GM23338 (cell line): ENCODE data around the gene CWC22. TPM values are rescaled to one million over a fixed set of nuclear protein-coding genes. Genes with fewer than 3 reads are reported as not detected.

Source experiments
- ATAC-seq: fragments of 200-7000 bp; cut with Tn5 transposase; 3 replicates; pipeline ENCODE4 v1.9.1; 2020
- DNase-seq: peaks from one replicate; pipeline ENCODE4 v3.0.0-alpha.2; 2015; ENCODE audit warnings: low spot score
- H2AFZ ChIP-seq: fragments of 200-600 bp; sonication (generic); 2 replicates; pipeline ENCODE4 v1.8.0; 2016; ENCODE audit warnings: antibody characterized with exemption, mild to moderate bottlenecking, moderate library complexity
- H3F3A ChIP-seq: fragments of 200-600 bp; sonication (generic); replicated peaks from 2 replicates; pipeline ENCODE4 v1.8.0; 2017; ENCODE audit warnings: antibody characterized with exemption, mixed run types, low read depth
- H3K27ac ChIP-seq: fragments of 200-600 bp; sonication (generic); 2 replicates; pipeline ENCODE4 v1.6.1; 2016; ENCODE audit warnings: low read depth
- H3K27me3 ChIP-seq: fragments of 200-600 bp; sonication (generic); 2 replicates; pipeline ENCODE4 v1.8.0; 2016; ENCODE audit warnings: mild to moderate bottlenecking, mixed run types, moderate library complexity; ENCODE audit not compliant: insufficient read depth
- H3K36me3 ChIP-seq: fragments of 200-600 bp; sonication (generic); 2 replicates; pipeline ENCODE4 v1.8.0; 2016; ENCODE audit warnings: mild to moderate bottlenecking; ENCODE audit not compliant: insufficient read depth
- H3K4me1 ChIP-seq: fragments of 200-600 bp; sonication (generic); 2 replicates; pipeline ENCODE4 v1.8.0; 2016; ENCODE audit warnings: mild to moderate bottlenecking, moderate library complexity; ENCODE audit not compliant: insufficient read depth
- H3K4me2 ChIP-seq: fragments of 200-600 bp; sonication (generic); 2 replicates; pipeline ENCODE4 v1.7.1; 2017; ENCODE audit warnings: mixed run types
- H3K4me3 ChIP-seq: fragments of 200-600 bp; sonication (generic); 2 replicates; pipeline ENCODE4 v1.6.1; 2016; ENCODE audit warnings: mixed run types
- H3K79me2 ChIP-seq: fragments of 200-600 bp; sonication (generic); replicated peaks from 2 replicates; pipeline ENCODE4 v1.8.0; 2017; ENCODE audit warnings: mild to moderate bottlenecking; ENCODE audit not compliant: insufficient read depth
- H3K9me2 ChIP-seq: fragments of 200-600 bp; sonication (generic); 2 replicates; pipeline ENCODE4 v1.8.0; 2017; ENCODE audit not compliant: insufficient read depth
- H4K20me1 ChIP-seq: fragments of 200-600 bp; sonication (generic); replicated peaks from 2 replicates; pipeline ENCODE4 v1.8.0; 2017; ENCODE audit warnings: mild to moderate bottlenecking; ENCODE audit not compliant: insufficient read depth
- H3K27ac Mint-ChIP-seq: 2 replicates; pipeline ENCODE4 v1.8.0; 2020; ENCODE audit warnings: inconsistent platforms, mild to moderate bottlenecking, moderate library complexity, mixed read lengths
- H3K27me3 Mint-ChIP-seq: 3 replicates; pipeline ENCODE4 v1.8.0; 2022; ENCODE audit warnings: low read depth, mild to moderate bottlenecking, moderate library complexity, mixed read lengths, inconsistent platforms; ENCODE audit not compliant: insufficient read depth, poor library complexity
- H3K36me3 Mint-ChIP-seq: 3 replicates; pipeline ENCODE4 v1.8.0; 2021; ENCODE audit warnings: low read depth, mild to moderate bottlenecking, inconsistent platforms, moderate library complexity, mixed read lengths
- H3K4me1 Mint-ChIP-seq: 3 replicates; pipeline ENCODE4 v1.8.0; 2020; ENCODE audit warnings: mild to moderate bottlenecking, inconsistent platforms, mixed read lengths
- H3K4me3 Mint-ChIP-seq: 3 replicates; pipeline ENCODE4 v1.8.0; 2021; ENCODE audit warnings: moderate library complexity, mild to moderate bottlenecking, inconsistent platforms, mixed read lengths
- H3K9me3 Mint-ChIP-seq: 3 replicates; pipeline ENCODE4 v1.8.0; 2020; ENCODE audit warnings: moderate library complexity, mild to moderate bottlenecking, inconsistent platforms, mixed read lengths
- CREB1 ChIP-seq: fragments of 250-450 bp; sonication (Bioruptor Pico); IDR thresholded peaks from 2 replicates; pipeline ENCODE4 v1.5.0; 2020; ENCODE audit warnings: low read depth, mild to moderate bottlenecking, moderate library complexity
- EZH2 ChIP-seq: fragments of 200-600 bp; sonication (generic); IDR thresholded peaks from one replicate; pipeline ENCODE4 v1.8.0; 2017; ENCODE audit warnings: antibody characterized with exemption, mild to moderate bottlenecking, low read depth; ENCODE audit not compliant: unreplicated experiment
- EZH2phosphoT487 ChIP-seq: fragments of 200-600 bp; sonication (generic); IDR thresholded peaks from one replicate; pipeline ENCODE4 v1.8.1; 2018; ENCODE audit warnings: antibody characterized with exemption; ENCODE audit not compliant: unreplicated experiment
- JUNB ChIP-seq: IDR thresholded peaks from one replicate; pipeline ENCODE4 v1.6.1; 2016; ENCODE audit warnings: antibody characterized with exemption; ENCODE audit not compliant: unreplicated experiment
- NANOG ChIP-seq: IDR thresholded peaks from 2 replicates; pipeline ENCODE4 v1.6.1; 2016; ENCODE audit warnings: antibody characterized with exemption, borderline replicate concordance
- POLR2AphosphoS5 ChIP-seq: IDR thresholded peaks from 2 replicates; pipeline ENCODE4 v1.6.1; 2016; ENCODE audit warnings: antibody characterized with exemption, low read depth
- STAT1 ChIP-seq: IDR thresholded peaks from one replicate; pipeline ENCODE4 v1.6.1; 2016; ENCODE audit warnings: antibody characterized with exemption; ENCODE audit not compliant: unreplicated experiment
- ZNF114 ChIP-seq: fragments of 250-450 bp; sonication (Bioruptor Pico); IDR thresholded peaks from 2 replicates; pipeline ENCODE4 v1.5.0; 2020; ENCODE audit warnings: mild to moderate bottlenecking, moderate library complexity
- ZNF331 ChIP-seq: fragments of 250-450 bp; sonication (Bioruptor Pico); IDR thresholded peaks from 2 replicates; pipeline ENCODE4 v1.5.0; 2020; ENCODE audit warnings: low read depth, mild to moderate bottlenecking, moderate library complexity
- polyA plus RNA-seq: library from polyadenylated mRNA; unstranded; fragments of >200 nt; fragmentation: Nextera tagmentation; extraction: Ambion mirVana; gene quantifications from 2 replicates; pipeline ENCODE4 v1.2.1, GENCODE V29; 2016
- total RNA-seq: library from RNA; depleted of rRNA; stranded (reverse); fragments of >200 nt; shearing (Covaris generic); gene quantifications from 2 replicates; pipeline ENCODE4 v1.2.3, GENCODE V29; 2014
- TF ChIP-seq, protein P1 (sequence below): IDR thresholded peaks from one replicate; pipeline ENCODE4 v1.6.1; 2018; ENCODE audit warnings: antibody characterized with exemption; ENCODE audit not compliant: unreplicated experiment
- TF ChIP-seq, protein P2 (sequence below): fragments of 250-450 bp; sonication (Bioruptor Pico); IDR thresholded peaks from 2 replicates; pipeline ENCODE4 v1.5.0; 2020; ENCODE audit warnings: mild to moderate bottlenecking, moderate library complexity
- TF ChIP-seq, protein P3 (sequence below), 2 experiments: fragments of 200-600 bp in 1 of 2; sonication (generic) in 1 of 2; conservative IDR thresholded peaks; 2 replicates each; pipeline versions ENCODE4 v1.5.1 to v1.6.1; 2016 to 2017; ENCODE audit warnings: antibody characterized with exemption in 2 of 2, low read depth in 2 of 2, mild to moderate bottlenecking in 2 of 2, moderate library complexity in 1 of 2
- TF ChIP-seq, protein P4 (sequence below): IDR thresholded peaks from 2 replicates; pipeline ENCODE4 v1.6.1; 2016; ENCODE audit warnings: antibody characterized with exemption

The CWC22 gene
- total and polyA plus RNA-seq, 2 experiments from 2014 or later = 36.0 to 38.3 TPM

DNA sequence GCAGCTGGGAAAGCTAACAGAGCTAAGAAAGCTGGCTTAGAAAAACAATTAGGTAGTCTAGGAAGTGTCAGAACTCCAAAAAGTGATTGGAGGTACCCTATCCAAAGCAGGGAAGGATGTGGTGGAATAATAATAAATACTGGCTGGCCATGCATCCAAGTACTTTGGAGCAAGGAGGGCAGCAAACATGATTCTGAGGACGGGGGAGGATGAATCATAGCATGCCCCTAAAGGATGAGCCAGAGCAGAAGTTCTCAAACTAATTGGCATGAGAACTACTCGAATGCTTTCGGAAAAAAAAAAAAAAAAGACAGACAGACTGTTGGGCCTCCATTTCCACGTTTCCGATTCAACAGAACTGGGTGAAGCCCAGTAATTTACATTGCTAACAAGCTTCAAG lies 2.4 kb downstream of the CWC22 start:
- DNase-seq (no peak), ATAC-seq (no peak)
- H3F3A ChIP-seq = no peaks in the 10 kb centered on the region
- H3K9me3 Mint-ChIP-seq = no peaks in the 10 kb centered on the region
- H3K4me3 Mint-ChIP-seq = peak overlapping the region; percentile 64; the same call in 2 of the 3 replicates
- no peak overlapping the region for H2AFZ ChIP-seq
- H3K4me1 ChIP-seq = peaks cover 13% of the 10 kb centered on the region
- H3K27ac ChIP-seq = no peak overlapping the region
- H3K36me3 Mint-ChIP-seq = 0 out of 3 replicates have a peak, but pooled peaks cover 2% of the 10 kb centered on the region
- H3K9me2 ChIP-seq = no peaks in the 10 kb centered on the region
- H3K27me3 Mint-ChIP-seq = peaks cover 7% of the 10 kb centered on the region
- peaks cover 22% of the 10 kb centered on the region for H3K4me1 Mint-ChIP-seq
- H3K36me3 ChIP-seq = no peaks in the 10 kb centered on the region
- H3K27me3 ChIP-seq = no peaks in the 10 kb centered on the region
- peaks cover 70% of the 10 kb centered on the region for H3K79me2 ChIP-seq
- TF ChIP-seq STAT1 (no peak), JUNB (no peak), EZH2 (no peak), NANOG (no peak), CREB1 (CRISPR knock-in tag) (no peak), POLR2AphosphoS5 (no peak), EZH2phosphoT487 (no peak), ZNF331 (CRISPR knock-in tag) (no peak), ZNF114 (no peak)
- TF ChIP-seq, protein P1, sequence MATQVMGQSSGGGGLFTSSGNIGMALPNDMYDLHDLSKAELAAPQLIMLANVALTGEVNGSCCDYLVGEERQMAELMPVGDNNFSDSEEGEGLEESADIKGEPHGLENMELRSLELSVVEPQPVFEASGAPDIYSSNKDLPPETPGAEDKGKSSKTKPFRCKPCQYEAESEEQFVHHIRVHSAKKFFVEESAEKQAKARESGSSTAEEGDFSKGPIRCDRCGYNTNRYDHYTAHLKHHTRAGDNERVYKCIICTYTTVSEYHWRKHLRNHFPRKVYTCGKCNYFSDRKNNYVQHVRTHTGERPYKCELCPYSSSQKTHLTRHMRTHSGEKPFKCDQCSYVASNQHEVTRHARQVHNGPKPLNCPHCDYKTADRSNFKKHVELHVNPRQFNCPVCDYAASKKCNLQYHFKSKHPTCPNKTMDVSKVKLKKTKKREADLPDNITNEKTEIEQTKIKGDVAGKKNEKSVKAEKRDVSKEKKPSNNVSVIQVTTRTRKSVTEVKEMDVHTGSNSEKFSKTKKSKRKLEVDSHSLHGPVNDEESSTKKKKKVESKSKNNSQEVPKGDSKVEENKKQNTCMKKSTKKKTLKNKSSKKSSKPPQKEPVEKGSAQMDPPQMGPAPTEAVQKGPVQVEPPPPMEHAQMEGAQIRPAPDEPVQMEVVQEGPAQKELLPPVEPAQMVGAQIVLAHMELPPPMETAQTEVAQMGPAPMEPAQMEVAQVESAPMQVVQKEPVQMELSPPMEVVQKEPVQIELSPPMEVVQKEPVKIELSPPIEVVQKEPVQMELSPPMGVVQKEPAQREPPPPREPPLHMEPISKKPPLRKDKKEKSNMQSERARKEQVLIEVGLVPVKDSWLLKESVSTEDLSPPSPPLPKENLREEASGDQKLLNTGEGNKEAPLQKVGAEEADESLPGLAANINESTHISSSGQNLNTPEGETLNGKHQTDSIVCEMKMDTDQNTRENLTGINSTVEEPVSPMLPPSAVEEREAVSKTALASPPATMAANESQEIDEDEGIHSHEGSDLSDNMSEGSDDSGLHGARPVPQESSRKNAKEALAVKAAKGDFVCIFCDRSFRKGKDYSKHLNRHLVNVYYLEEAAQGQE = no peak
- TF ChIP-seq, protein P2, sequence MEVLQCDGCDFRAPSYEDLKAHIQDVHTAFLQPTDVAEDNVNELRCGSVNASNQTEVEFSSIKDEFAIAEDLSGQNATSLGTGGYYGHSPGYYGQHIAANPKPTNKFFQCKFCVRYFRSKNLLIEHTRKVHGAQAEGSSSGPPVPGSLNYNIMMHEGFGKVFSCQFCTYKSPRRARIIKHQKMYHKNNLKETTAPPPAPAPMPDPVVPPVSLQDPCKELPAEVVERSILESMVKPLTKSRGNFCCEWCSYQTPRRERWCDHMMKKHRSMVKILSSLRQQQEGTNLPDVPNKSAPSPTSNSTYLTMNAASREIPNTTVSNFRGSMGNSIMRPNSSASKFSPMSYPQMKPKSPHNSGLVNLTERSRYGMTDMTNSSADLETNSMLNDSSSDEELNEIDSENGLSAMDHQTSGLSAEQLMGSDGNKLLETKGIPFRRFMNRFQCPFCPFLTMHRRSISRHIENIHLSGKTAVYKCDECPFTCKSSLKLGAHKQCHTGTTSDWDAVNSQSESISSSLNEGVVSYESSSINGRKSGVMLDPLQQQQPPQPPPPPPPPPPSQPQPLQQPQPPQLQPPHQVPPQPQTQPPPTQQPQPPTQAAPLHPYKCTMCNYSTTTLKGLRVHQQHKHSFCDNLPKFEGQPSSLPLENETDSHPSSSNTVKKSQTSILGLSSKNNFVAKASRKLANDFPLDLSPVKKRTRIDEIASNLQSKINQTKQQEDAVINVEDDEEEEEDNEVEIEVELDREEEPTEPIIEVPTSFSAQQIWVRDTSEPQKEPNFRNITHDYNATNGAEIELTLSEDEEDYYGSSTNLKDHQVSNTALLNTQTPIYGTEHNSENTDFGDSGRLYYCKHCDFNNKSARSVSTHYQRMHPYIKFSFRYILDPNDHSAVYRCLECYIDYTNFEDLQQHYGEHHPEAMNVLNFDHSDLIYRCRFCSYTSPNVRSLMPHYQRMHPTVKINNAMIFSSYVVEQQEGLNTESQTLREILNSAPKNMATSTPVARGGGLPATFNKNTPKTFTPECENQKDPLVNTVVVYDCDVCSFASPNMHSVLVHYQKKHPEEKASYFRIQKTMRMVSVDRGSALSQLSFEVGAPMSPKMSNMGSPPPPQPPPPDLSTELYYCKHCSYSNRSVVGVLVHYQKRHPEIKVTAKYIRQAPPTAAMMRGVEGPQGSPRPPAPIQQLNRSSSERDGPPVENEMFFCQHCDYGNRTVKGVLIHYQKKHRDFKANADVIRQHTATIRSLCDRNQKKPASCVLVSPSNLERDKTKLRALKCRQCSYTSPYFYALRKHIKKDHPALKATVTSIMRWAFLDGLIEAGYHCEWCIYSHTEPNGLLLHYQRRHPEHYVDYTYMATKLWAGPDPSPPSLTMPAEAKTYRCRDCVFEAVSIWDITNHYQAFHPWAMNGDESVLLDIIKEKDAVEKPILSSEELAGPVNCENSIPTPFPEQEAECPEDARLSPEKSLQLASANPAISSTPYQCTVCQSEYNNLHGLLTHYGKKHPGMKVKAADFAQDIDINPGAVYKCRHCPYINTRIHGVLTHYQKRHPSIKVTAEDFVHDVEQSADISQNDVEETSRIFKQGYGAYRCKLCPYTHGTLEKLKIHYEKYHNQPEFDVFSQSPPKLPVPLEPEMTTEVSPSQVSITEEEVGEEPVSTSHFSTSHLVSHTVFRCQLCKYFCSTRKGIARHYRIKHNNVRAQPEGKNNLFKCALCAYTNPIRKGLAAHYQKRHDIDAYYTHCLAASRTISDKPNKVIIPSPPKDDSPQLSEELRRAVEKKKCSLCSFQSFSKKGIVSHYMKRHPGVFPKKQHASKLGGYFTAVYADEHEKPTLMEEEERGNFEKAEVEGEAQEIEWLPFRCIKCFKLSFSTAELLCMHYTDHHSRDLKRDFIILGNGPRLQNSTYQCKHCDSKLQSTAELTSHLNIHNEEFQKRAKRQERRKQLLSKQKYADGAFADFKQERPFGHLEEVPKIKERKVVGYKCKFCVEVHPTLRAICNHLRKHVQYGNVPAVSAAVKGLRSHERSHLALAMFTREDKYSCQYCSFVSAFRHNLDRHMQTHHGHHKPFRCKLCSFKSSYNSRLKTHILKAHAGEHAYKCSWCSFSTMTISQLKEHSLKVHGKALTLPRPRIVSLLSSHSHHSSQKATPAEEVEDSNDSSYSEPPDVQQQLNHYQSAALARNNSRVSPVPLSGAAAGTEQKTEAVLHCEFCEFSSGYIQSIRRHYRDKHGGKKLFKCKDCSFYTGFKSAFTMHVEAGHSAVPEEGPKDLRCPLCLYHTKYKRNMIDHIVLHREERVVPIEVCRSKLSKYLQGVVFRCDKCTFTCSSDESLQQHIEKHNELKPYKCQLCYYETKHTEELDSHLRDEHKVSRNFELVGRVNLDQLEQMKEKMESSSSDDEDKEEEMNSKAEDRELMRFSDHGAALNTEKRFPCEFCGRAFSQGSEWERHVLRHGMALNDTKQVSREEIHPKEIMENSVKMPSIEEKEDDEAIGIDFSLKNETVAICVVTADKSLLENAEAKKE = no peak
- TF ChIP-seq, protein P3, sequence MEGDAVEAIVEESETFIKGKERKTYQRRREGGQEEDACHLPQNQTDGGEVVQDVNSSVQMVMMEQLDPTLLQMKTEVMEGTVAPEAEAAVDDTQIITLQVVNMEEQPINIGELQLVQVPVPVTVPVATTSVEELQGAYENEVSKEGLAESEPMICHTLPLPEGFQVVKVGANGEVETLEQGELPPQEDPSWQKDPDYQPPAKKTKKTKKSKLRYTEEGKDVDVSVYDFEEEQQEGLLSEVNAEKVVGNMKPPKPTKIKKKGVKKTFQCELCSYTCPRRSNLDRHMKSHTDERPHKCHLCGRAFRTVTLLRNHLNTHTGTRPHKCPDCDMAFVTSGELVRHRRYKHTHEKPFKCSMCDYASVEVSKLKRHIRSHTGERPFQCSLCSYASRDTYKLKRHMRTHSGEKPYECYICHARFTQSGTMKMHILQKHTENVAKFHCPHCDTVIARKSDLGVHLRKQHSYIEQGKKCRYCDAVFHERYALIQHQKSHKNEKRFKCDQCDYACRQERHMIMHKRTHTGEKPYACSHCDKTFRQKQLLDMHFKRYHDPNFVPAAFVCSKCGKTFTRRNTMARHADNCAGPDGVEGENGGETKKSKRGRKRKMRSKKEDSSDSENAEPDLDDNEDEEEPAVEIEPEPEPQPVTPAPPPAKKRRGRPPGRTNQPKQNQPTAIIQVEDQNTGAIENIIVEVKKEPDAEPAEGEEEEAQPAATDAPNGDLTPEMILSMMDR (conservative IDR thresholded peaks at IDR 0.05; ENCODE audit: low read depth in 2 of 2) = no peak
- TF ChIP-seq, protein P4, sequence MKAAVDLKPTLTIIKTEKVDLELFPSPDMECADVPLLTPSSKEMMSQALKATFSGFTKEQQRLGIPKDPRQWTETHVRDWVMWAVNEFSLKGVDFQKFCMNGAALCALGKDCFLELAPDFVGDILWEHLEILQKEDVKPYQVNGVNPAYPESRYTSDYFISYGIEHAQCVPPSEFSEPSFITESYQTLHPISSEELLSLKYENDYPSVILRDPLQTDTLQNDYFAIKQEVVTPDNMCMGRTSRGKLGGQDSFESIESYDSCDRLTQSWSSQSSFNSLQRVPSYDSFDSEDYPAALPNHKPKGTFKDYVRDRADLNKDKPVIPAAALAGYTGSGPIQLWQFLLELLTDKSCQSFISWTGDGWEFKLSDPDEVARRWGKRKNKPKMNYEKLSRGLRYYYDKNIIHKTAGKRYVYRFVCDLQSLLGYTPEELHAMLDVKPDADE = no peak
- peak overlapping the region; percentile 93 for H3K4me2 ChIP-seq
- no peak overlapping the region; the same call in 1 of the 2 replicates for H3K27ac Mint-ChIP-seq
- H3K4me3 ChIP-seq = peak overlapping the region; percentile 54
- peaks cover 12% of the 10 kb centered on the region; the same call in 1 of the 2 replicates for H4K20me1 ChIP-seq
